HL-60 (cell line): ENCODE results near the gene RBM15.
A peak's percentile ranks its signal among the peaks of the same experiment; 100 is the strongest.

Experiments used
- DNase-seq, 2 experiments: peaks; one replicate each; pipeline ENCODE4 v3.0.0-alpha.2; 2010 to 2020; ENCODE audit warnings: low read depth in 1 of 2, low spot score in 1 of 2
- H3K27ac ChIP-seq: fragments of 250-450 bp; sonication (Bioruptor Pico); replicated peaks from 2 replicates; pipeline ENCODE4 v1.5.1; 2020; ENCODE audit warnings: mild to moderate bottlenecking, moderate library complexity
- H3K27me3 ChIP-seq: fragments of 250-450 bp; sonication (Bioruptor Pico); 2 replicates; pipeline ENCODE4 v1.5.1; 2021; ENCODE audit warnings: mild to moderate bottlenecking, moderate library complexity; ENCODE audit not compliant: insufficient read depth, poor library complexity, severe bottlenecking
- H3K4me3 ChIP-seq: replicated peaks from 2 replicates; pipeline ENCODE4 v1.5.1; 2011; ENCODE audit warnings: mild to moderate bottlenecking, control low read depth, low read length; ENCODE audit not compliant: insufficient read depth
- CTCF ChIP-seq: IDR thresholded peaks from one replicate; pipeline ENCODE4 v1.5.1; 2011; ENCODE audit warnings: low read length, control low read depth, inconsistent platforms; ENCODE audit not compliant: insufficient read depth
- GABPA ChIP-seq: IDR thresholded peaks from 2 replicates; pipeline ENCODE4 v1.6.1; 2012; ENCODE audit warnings: low read depth
- POLR2AphosphoS5 ChIP-seq: IDR thresholded peaks from 2 replicates; pipeline ENCODE4 v1.6.1; 2012; ENCODE audit warnings: low read depth
- REST ChIP-seq: IDR thresholded peaks from 2 replicates; pipeline ENCODE4 v1.6.1; 2012; ENCODE audit warnings: low read depth; ENCODE audit not compliant: insufficient replicate concordance
- SPI1 ChIP-seq: IDR thresholded peaks from 2 replicates; pipeline ENCODE4 v1.6.1; 2012; ENCODE audit warnings: low read depth, mild to moderate bottlenecking, borderline replicate concordance

RBM15 gene

DNA sequence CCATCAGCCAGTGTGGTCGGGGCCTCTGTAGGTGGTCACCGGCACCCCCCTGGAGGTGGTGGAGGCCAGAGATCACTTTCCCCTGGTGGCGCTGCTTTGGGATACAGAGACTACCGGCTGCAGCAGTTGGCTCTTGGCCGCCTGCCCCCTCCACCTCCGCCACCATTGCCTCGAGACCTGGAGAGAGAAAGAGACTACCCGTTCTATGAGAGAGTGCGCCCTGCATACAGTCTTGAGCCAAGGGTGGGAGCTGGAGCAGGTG is 961 bp downstream of the RBM15 start:
- DNase-seq = peak in 1 of 2 experiments; percentile 11
- peak overlapping the region; percentile 98 for H3K27ac ChIP-seq
- H3K27me3 ChIP-seq = no peaks in the 10 kb centered on the region
- peak overlapping the region; percentile 93 for H3K4me3 ChIP-seq
- no peak for TF ChIP-seq POLR2AphosphoS5
- TF ChIP-seq SPI1 = no peak
- no peak for TF ChIP-seq GABPA
- no peak for TF ChIP-seq REST
- no peak for TF ChIP-seq CTCF

DNA sequence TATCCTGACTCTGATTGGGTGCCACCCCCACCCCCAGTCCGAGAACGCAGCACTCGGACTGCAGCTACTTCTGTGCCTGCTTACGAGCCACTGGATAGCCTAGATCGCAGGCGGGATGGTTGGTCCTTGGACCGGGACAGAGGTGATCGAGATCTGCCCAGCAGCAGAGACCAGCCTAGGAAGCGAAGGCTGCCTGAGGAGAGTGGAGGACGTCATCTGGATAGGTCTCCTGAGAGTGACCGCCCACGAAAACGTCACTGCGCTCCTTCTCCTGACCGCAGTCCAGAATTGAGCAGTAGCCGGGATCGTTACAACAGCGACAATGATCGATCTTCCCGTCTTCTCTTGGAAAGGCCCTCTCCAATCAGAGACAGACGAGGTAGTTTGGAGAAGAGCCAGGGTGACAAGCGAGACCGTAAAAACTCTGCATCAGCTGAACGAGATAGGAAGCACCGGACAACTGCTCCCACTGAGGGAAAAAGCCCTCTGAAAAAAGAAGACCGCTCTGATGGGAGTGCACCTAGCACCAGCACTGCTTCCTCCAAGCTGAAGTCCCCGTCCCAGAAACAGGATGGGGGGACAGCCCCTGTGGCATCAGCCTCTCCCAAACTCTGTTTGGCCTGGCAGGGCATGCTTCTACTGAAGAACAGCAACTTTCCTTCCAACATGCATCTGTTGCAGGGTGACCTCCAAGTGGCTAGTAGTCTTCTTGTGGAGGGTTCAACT is 2.1 kb downstream of the RBM15 start:
- no peaks in the 10 kb centered on the region for H3K27me3 ChIP-seq
- DNase-seq = peak in 1 of 2 experiments; percentile 23
- TF ChIP-seq REST = no peak
- no peak overlapping the region for H3K27ac ChIP-seq
- peak overlapping the region; percentile 93 for H3K4me3 ChIP-seq

DNA sequence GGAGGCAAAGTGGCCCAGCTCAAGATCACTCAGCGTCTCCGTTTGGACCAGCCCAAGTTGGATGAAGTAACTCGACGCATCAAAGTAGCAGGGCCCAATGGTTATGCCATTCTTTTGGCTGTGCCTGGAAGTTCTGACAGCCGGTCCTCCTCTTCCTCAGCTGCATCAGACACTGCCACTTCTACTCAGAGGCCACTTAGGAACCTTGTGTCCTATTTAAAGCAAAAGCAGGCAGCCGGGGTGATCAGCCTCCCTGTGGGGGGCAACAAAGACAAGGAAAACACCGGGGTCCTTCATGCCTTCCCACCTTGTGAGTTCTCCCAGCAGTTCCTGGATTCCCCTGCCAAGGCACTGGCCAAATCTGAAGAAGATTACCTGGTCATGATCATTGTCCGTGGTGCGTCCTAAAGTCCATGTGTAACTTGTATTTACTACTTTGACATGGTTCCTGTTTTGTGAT is 2.7 kb downstream of the RBM15 start:
- no peak for DNase-seq
- TF ChIP-seq REST (no peak), GABPA (no peak), POLR2AphosphoS5 (no peak), CTCF (no peak), SPI1 (no peak)
- Histone ChIP-seq H3K27me3 (no peaks in the 10 kb centered on the region), H3K27ac (no peak overlapping the region), H3K4me3 (peak overlapping the region; percentile 93)

DNA sequence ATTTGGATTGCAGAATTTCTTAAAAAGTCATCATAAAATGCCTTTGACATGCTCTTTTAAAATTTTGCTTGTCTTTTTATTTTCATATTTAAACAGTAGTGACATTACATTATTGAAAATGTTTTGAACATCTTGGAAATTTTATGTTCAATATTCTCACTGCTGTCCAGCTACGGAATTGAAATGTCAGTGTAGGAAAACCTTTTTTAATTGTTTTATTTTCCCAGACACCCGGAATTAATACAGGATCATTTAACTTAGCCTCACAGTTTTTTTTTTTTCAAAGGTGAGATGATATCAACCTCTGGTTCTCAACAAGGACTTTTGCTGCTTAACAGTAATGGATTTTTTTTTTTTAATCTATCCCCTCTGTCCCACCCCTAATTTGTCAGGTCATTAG is 4.1 kb downstream of the RBM15 start:
- no peak for DNase-seq
- Histone ChIP-seq H3K27ac (no peak overlapping the region), H3K4me3 (peak overlapping the region; percentile 93), H3K27me3 (no peaks in the 10 kb centered on the region)
- TF ChIP-seq SPI1 (no peak), REST (no peak), CTCF (no peak), POLR2AphosphoS5 (no peak), GABPA (no peak)
